ENCODE data around the gene SETX.
"Not testable (repeated sequence)": the region's sequence is repeated elsewhere in the genome, so short reads cannot be mapped to it uniquely, and the experiment has no call there.

The SETX gene

GRCh38 chr9:132354637-132355355 is at the start of gene SETX:
SETX (minus strand) TSS chr9:132354986; CDS start chr9:132349428, 5,558 bp downstream.
- peak; percentile 97 for DNase-seq (ENCODE audit: low spot score)

- DNase-seq (ENCODE audit: low spot score) = no peak
Measured at GRCh38 chr9:132404228-132404881, 49.6 kb upstream of the SETX start.

- DNase-seq (ENCODE audit: low spot score) = no peak
Measured at GRCh38 chr9:132401824-132402223, 47.0 kb upstream of the SETX start.

- no peak for DNase-seq (ENCODE audit: low spot score)
Measured at GRCh38 chr9:132395560-132395959, 40.8 kb upstream of the SETX start.

- no peak for DNase-seq (ENCODE audit: low spot score)
Measured at GRCh38 chr9:132391449-132391848, 36.7 kb upstream of the SETX start.

GRCh38 chr9:132390966-132391365 is 36.2 kb upstream of the SETX start:
- no peak for DNase-seq (ENCODE audit: low spot score)

- DNase-seq (ENCODE audit: low spot score) = no peak
Measured at GRCh38 chr9:132387133-132387532, 32.3 kb upstream of the SETX start.

- DNase-seq (ENCODE audit: low spot score) = no peak
Measured at GRCh38 chr9:132384376-132384775, 29.6 kb upstream of the SETX start.

- no peak for DNase-seq (ENCODE audit: low spot score)
Measured at GRCh38 chr9:132383462-132383883, 28.7 kb upstream of the SETX start.

- DNase-seq (ENCODE audit: low spot score) = no peak
Measured at GRCh38 chr9:132381966-132382541, 27.3 kb upstream of the SETX start.

- DNase-seq (ENCODE audit: low spot score) = not testable (repeated sequence)
Measured at GRCh38 chr9:132378416-132378815, 23.6 kb upstream of the SETX start.

GRCh38 chr9:132377769-132378168 is 23.0 kb upstream of the SETX start:
- not testable (repeated sequence) for DNase-seq (ENCODE audit: low spot score)

- DNase-seq (ENCODE audit: low spot score) = no peak
Measured at GRCh38 chr9:132372177-132373095, 17.6 kb upstream of the SETX start.

- no peak for DNase-seq (ENCODE audit: low spot score)
Measured at GRCh38 chr9:132370592-132370991, 15.8 kb upstream of the SETX start.

GRCh38 chr9:132369421-132369820 is 14.6 kb upstream of the SETX start:
- DNase-seq (ENCODE audit: low spot score) = no peak

- no peak for DNase-seq (ENCODE audit: low spot score)
Measured at GRCh38 chr9:132367613-132368313, 13.0 kb upstream of the SETX start.

GRCh38 chr9:132366481-132366880 is 11.7 kb upstream of the SETX start:
- no peak for DNase-seq (ENCODE audit: low spot score)

- DNase-seq (ENCODE audit: low spot score) = no peak
Measured at GRCh38 chr9:132365986-132366385, 11.2 kb upstream of the SETX start.

GRCh38 chr9:132364068-132364467 is 9.3 kb upstream of the SETX start:
- DNase-seq (ENCODE audit: low spot score) = no peak

GRCh38 chr9:132357764-132358163 is 3.0 kb upstream of the SETX start:
- no peak for DNase-seq (ENCODE audit: low spot score)

GRCh38 chr9:132356324-132356924 is 1.6 kb upstream of the SETX start:
- DNase-seq (ENCODE audit: low spot score) = no peak
